Muscle of leg (tissue), 11 donors: Measurements from ENCODE around the gene LRRK1. TPM values are rescaled to one million over a fixed set of nuclear protein-coding genes. Genes with fewer than 3 reads are reported as not detected.

Source experiments
- DNase-seq: peaks from one replicate; pipeline ENCODE4 v3.0.0; 2013
- H3K27ac ChIP-seq: one replicate; pipeline ENCODE4 v1.5.1; 2013; ENCODE audit warnings: mild to moderate bottlenecking, low read length, control low read depth
- H3K27me3 ChIP-seq: one replicate; pipeline ENCODE4 v1.6.1; 2013; ENCODE audit warnings: low read length; ENCODE audit not compliant: control insufficient read depth, insufficient read depth
- H3K36me3 ChIP-seq: one replicate; pipeline ENCODE4 v1.6.1; 2013; ENCODE audit warnings: low read length; ENCODE audit not compliant: control insufficient read depth, insufficient read depth
- H3K4me1 ChIP-seq: one replicate; pipeline ENCODE4 v1.6.1; 2013; ENCODE audit warnings: low read length; ENCODE audit not compliant: control insufficient read depth, insufficient read depth
- H3K4me3 ChIP-seq: one replicate; pipeline ENCODE4 v1.5.1; 2013; ENCODE audit warnings: low read length, control low read depth
- H3K9me3 ChIP-seq: replicated peaks from 2 replicates; pipeline ENCODE4 v1.6.1; 2013; ENCODE audit warnings: low read depth, low read length; ENCODE audit not compliant: control insufficient read depth
- WGBS: methylation state at CpG from one replicate; pipeline ENCODE4 v1.1.5; 2013; ENCODE audit warnings: missing lambda C conversion rate; ENCODE audit not compliant: insufficient coverage; 5-methylcytosine and 5-hydroxymethylcytosine counted together
- polyA plus RNA-seq, 8 donors: library from polyadenylated mRNA; unstranded; fragments of 120-200 nt; gene quantifications; one replicate each; pipeline versions ENCODE4 v1.2.1 to v1.2.3, GENCODE V29; 2013; ENCODE audit warnings: inconsistent platforms in 1 of 8, low replicate concordance in 1 of 8; ENCODE audit not compliant: insufficient read length in 8 of 8, insufficient read depth in 1 of 8
- total RNA-seq: library from RNA; stranded (reverse); fragments of 120-200 nt; gene quantifications from one replicate; pipeline ENCODE4 v1.2.4, GENCODE V29; 2013

The LRRK1 gene
- total and polyA plus RNA-seq, 9 donors = 4.1 to 9.4 (median 5.8) TPM

GRCh38 chr15:100972975-100973350 is 53.8 kb downstream of the LRRK1 start:
- Histone ChIP-seq H3K27me3 (peaks cover 42% of the 10 kb centered on the region), H3K9me3 (peaks cover 3% of the 10 kb centered on the region), H3K4me3 (peak overlapping the region; percentile 5), H3K27ac (no peak overlapping the region), H3K36me3 (no peaks in the 10 kb centered on the region), H3K4me1 (peaks cover 11% of the 10 kb centered on the region)
- DNase-seq = no peak
- WGBS = 23% methylated on average over 35 of the region's 36 CpGs

DNA sequence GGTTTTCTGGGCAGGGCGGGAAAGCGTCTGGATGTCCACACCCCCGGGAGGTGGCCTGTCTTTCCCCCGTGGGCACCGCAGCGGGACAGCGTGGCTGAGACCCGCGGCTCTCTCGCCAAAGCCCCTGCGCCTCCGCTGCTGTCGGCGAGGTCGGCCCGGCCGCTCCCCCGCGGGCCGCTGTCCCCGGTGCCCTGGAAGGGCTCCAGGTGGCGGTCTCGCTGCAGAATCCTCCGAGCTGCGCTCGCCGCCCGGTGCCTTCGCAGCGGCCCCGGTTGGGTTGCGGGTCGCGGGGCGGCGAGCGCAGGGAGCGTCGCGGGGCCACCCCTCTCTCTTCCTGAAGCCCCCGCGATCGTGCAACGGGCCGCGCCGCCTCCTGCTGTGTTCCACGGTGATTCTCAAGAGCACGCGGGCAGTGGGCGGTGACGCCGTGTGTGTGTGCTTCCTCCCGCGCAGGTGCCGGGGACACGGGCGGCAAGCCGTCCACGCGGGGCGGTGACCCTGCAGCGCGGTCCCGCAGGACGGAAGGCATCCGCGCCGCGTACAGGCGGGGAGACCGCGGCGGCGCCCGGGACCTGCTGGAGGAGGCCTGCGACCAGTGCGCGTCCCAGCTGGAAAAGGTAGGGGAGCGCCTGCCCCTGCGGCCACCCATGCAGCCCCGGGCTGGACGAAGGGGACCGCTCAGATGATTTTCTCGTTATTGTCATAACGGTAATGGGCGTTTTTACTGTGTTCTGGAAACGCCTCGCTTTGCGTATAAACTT is 54.4 kb downstream of the LRRK1 start:
- peaks cover 11% of the 10 kb centered on the region for H3K4me1 ChIP-seq
- peaks cover 3% of the 10 kb centered on the region for H3K9me3 ChIP-seq
- H3K36me3 ChIP-seq = no peaks in the 10 kb centered on the region
- peak overlapping the region; percentile 5 for H3K4me3 ChIP-seq
- no peak for DNase-seq
- H3K27me3 ChIP-seq = peaks cover 42% of the 10 kb centered on the region
- 7% methylated on average over 85 of the region's 90 CpGs for WGBS
- no peak overlapping the region for H3K27ac ChIP-seq

DNA sequence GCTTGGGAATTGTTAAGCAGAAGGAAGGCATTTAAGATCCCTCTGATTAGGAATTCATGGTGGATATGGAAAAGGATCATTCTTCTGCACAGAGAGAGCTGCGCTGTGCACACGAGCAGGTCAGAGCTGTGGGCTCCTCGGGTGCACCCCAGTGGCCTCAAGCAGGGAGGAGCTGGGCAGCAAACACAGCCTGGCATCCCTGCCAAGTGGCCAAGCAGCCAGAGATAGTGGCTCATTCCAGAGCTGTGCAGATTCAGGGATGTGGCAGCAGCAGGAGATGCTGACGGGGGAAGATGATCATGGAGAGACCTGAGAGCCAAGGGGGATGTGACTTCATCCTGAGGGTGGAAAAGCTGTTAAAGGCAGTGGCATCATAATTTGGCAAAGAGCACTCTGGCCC is 55.9 kb downstream of the LRRK1 start:
- no peak overlapping the region for H3K27ac ChIP-seq
- peaks cover 42% of the 10 kb centered on the region for H3K27me3 ChIP-seq
- 86% methylated on average over 4 of the region's 4 CpGs for WGBS
- H3K4me3 ChIP-seq = no peak overlapping the region
- DNase-seq = no peak
- peaks cover 11% of the 10 kb centered on the region for H3K4me1 ChIP-seq
- peaks cover 3% of the 10 kb centered on the region for H3K9me3 ChIP-seq
- no peaks in the 10 kb centered on the region for H3K36me3 ChIP-seq

DNA sequence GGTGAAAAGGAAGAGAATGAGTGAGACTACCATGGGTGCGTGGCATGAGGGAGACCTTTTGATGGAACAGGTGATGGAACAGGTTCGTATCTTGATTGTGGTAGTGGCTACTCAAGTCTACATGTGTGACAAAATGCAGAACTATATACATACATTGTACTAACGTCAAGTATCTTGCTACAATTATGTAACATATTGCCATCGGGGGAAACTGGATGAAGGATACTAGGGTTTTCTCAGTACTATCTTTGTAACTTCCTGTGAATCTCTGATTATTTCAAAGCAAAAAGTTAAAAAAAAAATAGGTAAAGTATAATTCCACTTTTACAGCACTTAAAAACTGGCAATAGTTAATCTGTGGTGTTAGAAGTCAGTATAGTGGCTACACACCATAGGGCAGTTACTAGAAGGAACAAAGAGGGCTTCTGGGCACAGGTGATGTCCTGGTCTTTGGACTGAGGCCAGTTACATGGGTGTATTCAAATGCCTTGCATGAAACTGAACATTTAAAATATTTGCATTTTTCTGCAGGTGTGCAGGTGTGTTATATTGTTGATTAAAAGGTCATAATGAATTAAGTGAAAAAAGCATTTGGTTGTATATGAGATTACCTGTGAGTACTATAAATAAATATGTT is 61.4 kb downstream of the LRRK1 start:
- Histone ChIP-seq H3K27me3 (peaks cover 8% of the 10 kb centered on the region), H3K9me3 (no peaks in the 10 kb centered on the region), H3K4me1 (no peaks in the 10 kb centered on the region), H3K27ac (no peak overlapping the region), H3K4me3 (no peak overlapping the region), H3K36me3 (no peaks in the 10 kb centered on the region)
- DNase-seq = no peak
- WGBS = 67% methylated on average over 1 of the region's 4 CpGs

- Histone ChIP-seq H3K9me3 (no peaks in the 10 kb centered on the region), H3K27me3 (peaks cover 9% of the 10 kb centered on the region), H3K27ac (no peak overlapping the region), H3K4me1 (no peaks in the 10 kb centered on the region), H3K36me3 (no peaks in the 10 kb centered on the region), H3K4me3 (no peak overlapping the region)
- no CpG with 5 or more reads among the region's 4 CpGs for WGBS
- DNase-seq = no peak
These were observed 61.9 kb downstream of the LRRK1 start for GRCh38 chr15:100981086-100981485.

GRCh38 chr15:100983221-100983620 is 64.1 kb downstream of the LRRK1 start:
- Histone ChIP-seq H3K27me3 (peaks cover 4% of the 10 kb centered on the region), H3K4me3 (no peak overlapping the region), H3K4me1 (no peaks in the 10 kb centered on the region), H3K36me3 (no peaks in the 10 kb centered on the region), H3K27ac (no peak overlapping the region), H3K9me3 (no peaks in the 10 kb centered on the region)
- 77% methylated on average over 5 of the region's 7 CpGs for WGBS
- DNase-seq = no peak

DNA sequence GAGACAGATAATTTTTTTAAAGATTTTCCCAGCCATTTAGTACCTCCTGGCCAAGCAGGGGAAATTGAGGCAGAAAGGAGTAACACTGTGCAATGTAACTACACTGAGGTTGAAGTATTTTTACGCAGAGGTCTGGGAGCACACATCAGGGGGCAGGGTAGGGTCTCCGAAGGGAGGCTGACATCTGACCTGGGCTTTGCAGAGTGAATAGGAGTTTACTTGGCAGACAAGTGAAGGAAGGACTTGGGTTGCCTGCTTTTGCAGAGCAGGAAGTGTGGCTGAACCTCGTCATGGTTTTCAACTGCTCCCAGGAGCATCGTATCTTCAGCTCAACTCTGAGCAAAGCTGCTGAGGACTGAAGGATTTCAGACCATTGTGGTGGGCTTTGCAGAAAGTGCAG is 66.2 kb downstream of the LRRK1 start:
- Histone ChIP-seq H3K36me3 (no peaks in the 10 kb centered on the region), H3K4me3 (no peak overlapping the region), H3K27me3 (peaks cover 7% of the 10 kb centered on the region), H3K4me1 (no peaks in the 10 kb centered on the region), H3K27ac (no peak overlapping the region), H3K9me3 (no peaks in the 10 kb centered on the region)
- no peak for DNase-seq
- 79% methylated on average over 3 of the region's 4 CpGs for WGBS

GRCh38 chr15:100986158-100986896 is 67.2 kb downstream of the LRRK1 start:
- H3K36me3 ChIP-seq = no peaks in the 10 kb centered on the region
- H3K27me3 ChIP-seq = peaks cover 7% of the 10 kb centered on the region
- H3K9me3 ChIP-seq = no peaks in the 10 kb centered on the region
- no peak overlapping the region for H3K27ac ChIP-seq
- H3K4me1 ChIP-seq = no peaks in the 10 kb centered on the region
- DNase-seq = peak; percentile 60
- WGBS = 25% methylated on average over 5 of the region's 6 CpGs
- H3K4me3 ChIP-seq = no peak overlapping the region

GRCh38 chr15:100987143-100987542 is 68.0 kb downstream of the LRRK1 start:
- Histone ChIP-seq H3K4me1 (no peaks in the 10 kb centered on the region), H3K36me3 (no peaks in the 10 kb centered on the region), H3K4me3 (no peak overlapping the region), H3K27me3 (peaks cover 7% of the 10 kb centered on the region), H3K9me3 (no peaks in the 10 kb centered on the region), H3K27ac (no peak overlapping the region)
- peak; percentile 70 for DNase-seq
- WGBS = no CpG with 5 or more reads among the region's 4 CpGs

DNA sequence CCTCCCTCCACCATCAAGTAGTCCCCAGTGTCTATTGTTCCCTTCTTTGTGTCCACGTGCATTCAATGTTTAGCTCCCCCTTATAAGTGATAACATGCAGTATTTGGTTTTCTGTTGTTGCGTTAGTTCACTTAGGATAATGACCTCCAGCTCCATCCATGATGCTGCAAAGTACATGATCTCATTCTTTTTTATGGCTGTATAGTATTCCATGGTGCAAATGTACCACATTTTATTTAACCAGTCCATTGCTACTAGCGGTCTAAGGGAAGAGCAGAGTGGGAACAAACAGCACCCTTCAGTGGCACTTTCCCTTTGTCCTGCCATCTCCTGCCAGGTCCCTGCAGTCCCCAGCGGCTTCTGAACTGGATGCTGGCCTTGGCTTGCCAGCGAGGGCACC is 69.1 kb downstream of the LRRK1 start:
- 93% methylated on average over 3 of the region's 5 CpGs for WGBS
- H3K27ac ChIP-seq = no peak overlapping the region
- H3K4me1 ChIP-seq = no peaks in the 10 kb centered on the region
- H3K27me3 ChIP-seq = peaks cover 7% of the 10 kb centered on the region
- no peaks in the 10 kb centered on the region for H3K9me3 ChIP-seq
- no peak for DNase-seq
- no peaks in the 10 kb centered on the region for H3K36me3 ChIP-seq
- no peak overlapping the region for H3K4me3 ChIP-seq
